WTC11 (cell line): ENCODE results near the gene ACSF3. TPM values are rescaled to one million over a fixed set of nuclear protein-coding genes. Genes with fewer than 3 reads are reported as not detected.

Experiments
- ATAC-seq: fragments of 200-7000 bp; cut with Tn5 transposase; 2 replicates; pipeline ENCODE4 v1.10.0; 2021; ENCODE audit warnings: mild to moderate bottlenecking, moderate library complexity
- CTCF ChIA-PET: fragments of 300-600 bp; sonication (Branson Sonifier 250); formaldehyde crosslinking; loops from one replicate; lab custom pipeline; 2021; ENCODE audit warnings: antibody characterized with exemption; lab: Charles Lee
- POLR2A ChIA-PET: fragments of 350-600 bp; sonication (Branson Sonifier 250); formaldehyde crosslinking; loops from one replicate; lab custom pipeline; 2021; ENCODE audit warnings: antibody characterized with exemption; lab: Charles Lee
- DNase-seq: peaks from one replicate; pipeline ENCODE4 v3.0.0; 2021; ENCODE audit warnings: low spot score
- H3K27ac Mint-ChIP-seq: 2 replicates; pipeline ENCODE4 v1.8.0; 2021; ENCODE audit warnings: mixed read lengths
- H3K27me3 Mint-ChIP-seq: 2 replicates; pipeline ENCODE4 v1.8.0; 2021; ENCODE audit warnings: low read depth, mild to moderate bottlenecking, moderate library complexity, mixed read lengths
- H3K36me3 Mint-ChIP-seq: 2 replicates; pipeline ENCODE4 v1.8.0; 2021; ENCODE audit warnings: mixed read lengths
- H3K4me1 Mint-ChIP-seq: 2 replicates; pipeline ENCODE4 v1.8.0; 2022; ENCODE audit warnings: mixed read lengths
- H3K4me3 Mint-ChIP-seq: 2 replicates; pipeline ENCODE4 v1.8.0; 2021; ENCODE audit warnings: mild to moderate bottlenecking, moderate library complexity, mixed read lengths
- H3K9me3 Mint-ChIP-seq: 2 replicates; pipeline ENCODE4 v1.8.0; 2021; ENCODE audit warnings: mixed read lengths
- ATF2 ChIP-seq: sonication (generic); formaldehyde crosslinking; IDR thresholded peaks from 2 replicates; pipeline ENCODE4 v1.8.1; 2022; ENCODE audit warnings: low read depth, missing genetic modification reagents, borderline replicate concordance
- E2F1 ChIP-seq: sonication (generic); formaldehyde crosslinking; IDR thresholded peaks from 2 replicates; pipeline ENCODE4 v1.8.0; 2022; ENCODE audit warnings: mild to moderate bottlenecking, missing genetic modification reagents
- ELF4 ChIP-seq: sonication (generic); formaldehyde crosslinking; IDR thresholded peaks from 2 replicates; pipeline ENCODE4 v1.8.1; 2022; ENCODE audit warnings: low read depth, mild to moderate bottlenecking, moderate library complexity, missing genetic modification reagents
- FOXK1 ChIP-seq: sonication (generic); formaldehyde crosslinking; IDR thresholded peaks from 2 replicates; pipeline ENCODE4 v1.8.0; 2022; ENCODE audit warnings: mild to moderate bottlenecking, moderate library complexity, missing genetic modification reagents
- FOXP1 ChIP-seq: sonication (generic); formaldehyde crosslinking; IDR thresholded peaks from 2 replicates; pipeline ENCODE4 v1.8.0; 2022; ENCODE audit warnings: missing genetic modification reagents, mild to moderate bottlenecking, moderate library complexity, borderline replicate concordance
- GRHL2 ChIP-seq: fragments of 250-450 bp; sonication (Bioruptor Pico); IDR thresholded peaks from 2 replicates; pipeline ENCODE4 v1.8.0; 2022; ENCODE audit warnings: mild to moderate bottlenecking, moderate library complexity; ENCODE audit not compliant: insufficient replicate concordance, severe bottlenecking
- MYBL2 ChIP-seq: sonication (generic); formaldehyde crosslinking; IDR thresholded peaks from 2 replicates; pipeline ENCODE4 v1.8.1; 2023; ENCODE audit warnings: mild to moderate bottlenecking, moderate library complexity, missing genetic modification reagents
- NFE2L1 ChIP-seq: sonication (generic); formaldehyde crosslinking; IDR thresholded peaks from 2 replicates; pipeline ENCODE4 v1.8.1; 2023; ENCODE audit warnings: missing genetic modification reagents
- RELA ChIP-seq: sonication (generic); formaldehyde crosslinking; IDR thresholded peaks from 2 replicates; pipeline ENCODE4 v1.8.1; 2022; ENCODE audit warnings: missing genetic modification reagents, mild to moderate bottlenecking, borderline replicate concordance
- SMAD3 ChIP-seq: sonication (generic); formaldehyde crosslinking; IDR thresholded peaks from 2 replicates; pipeline ENCODE4 v1.8.0; 2022; ENCODE audit warnings: missing genetic modification reagents, mild to moderate bottlenecking, borderline replicate concordance
- SMAD4 ChIP-seq: sonication (generic); formaldehyde crosslinking; IDR thresholded peaks from 2 replicates; pipeline ENCODE4 v1.8.0; 2022; ENCODE audit warnings: mild to moderate bottlenecking, missing genetic modification reagents
- SP1 ChIP-seq: sonication (generic); formaldehyde crosslinking; conservative IDR thresholded peaks from 2 replicates; pipeline ENCODE4 v1.8.1; 2022; ENCODE audit warnings: missing genetic modification reagents
- ZNF121 ChIP-seq: sonication (generic); formaldehyde crosslinking; IDR thresholded peaks from 2 replicates; pipeline ENCODE4 v1.8.0; 2023; ENCODE audit warnings: missing genetic modification reagents
- ZNF232 ChIP-seq: sonication (generic); formaldehyde crosslinking; IDR thresholded peaks from 2 replicates; pipeline ENCODE4 v1.8.0; 2022; ENCODE audit warnings: mild to moderate bottlenecking, missing genetic modification reagents
- ZNF263 ChIP-seq: sonication (generic); formaldehyde crosslinking; IDR thresholded peaks from 2 replicates; pipeline ENCODE4 v1.8.1; 2022; ENCODE audit warnings: low read depth, mild to moderate bottlenecking, moderate library complexity, missing genetic modification reagents
- ZNF281 ChIP-seq: sonication (generic); formaldehyde crosslinking; IDR thresholded peaks from 2 replicates; pipeline ENCODE4 v1.8.0; 2023; ENCODE audit warnings: mild to moderate bottlenecking, missing genetic modification reagents
- ZNF317 ChIP-seq: sonication (generic); formaldehyde crosslinking; IDR thresholded peaks from 2 replicates; pipeline ENCODE4 v1.8.1; 2023; ENCODE audit warnings: low read depth, mild to moderate bottlenecking, moderate library complexity, missing genetic modification reagents, borderline replicate concordance
- ZNF423 ChIP-seq: fragments of 250-450 bp; sonication (Bioruptor Pico); IDR thresholded peaks from 2 replicates; pipeline ENCODE4 v2.1.2; 2022; ENCODE audit warnings: mild to moderate bottlenecking, moderate library complexity
- ZNF532 ChIP-seq: fragments of 250-450 bp; sonication (Bioruptor Pico); IDR thresholded peaks from 2 replicates; pipeline ENCODE4 v1.9.0; 2021; ENCODE audit warnings: mild to moderate bottlenecking, borderline replicate concordance
- total RNA-seq: library from RNA; stranded (reverse); gene quantifications from 3 replicates; pipeline ENCODE4 v1.2.3, GENCODE V29; 2021

Gene ACSF3
- total RNA-seq, 1 experiment from 2014 or later = 22.9 TPM

GRCh38 chr16:89192956-89193575, 99.4 kb downstream of the ACSF3 start (continued):
- TF ChIP-seq ZNF232 (CRISPR knock-in tag) = no peak

GRCh38 chr16:89193576-89194293, 100.1 kb downstream of the ACSF3 start:
- DNase-seq = no peak
- H3K4me3 Mint-ChIP-seq = no peak overlapping the region
- ATAC-seq = peak; percentile 3

GRCh38 chr16:89194340-89195311, 101.0 kb downstream of the ACSF3 start:
- H3K9me3 Mint-ChIP-seq = no peaks in the 10 kb centered on the region
- H3K36me3 Mint-ChIP-seq = no peaks in the 10 kb centered on the region
- ChIA-PET CTCF (interaction anchor here (1.2 to 2.0 kb wide), 2 partner anchors 27 to 457 kb away, joined by 4 to 6 read pairs; no protein-coding TSS in a partner anchor), POLR2A (no interaction called here)
- H3K27me3 Mint-ChIP-seq = peaks cover 4% of the 10 kb centered on the region
- DNase-seq (no peak), ATAC-seq (no peak)
- H3K4me3 Mint-ChIP-seq = no peak overlapping the region
- no peak overlapping the region for H3K27ac Mint-ChIP-seq
- H3K4me1 Mint-ChIP-seq = no peaks in the 10 kb centered on the region
- TF ChIP-seq RELA (CRISPR knock-in tag) = no peak
- TF ChIP-seq NFE2L1 (CRISPR knock-in tag) = no peak
- TF ChIP-seq GRHL2 (CRISPR knock-in tag) = no peak
- no peak for TF ChIP-seq ZNF121 (CRISPR knock-in tag)
- TF ChIP-seq MYBL2 (CRISPR knock-in tag) = no peak
- TF ChIP-seq SMAD3 (CRISPR knock-in tag) = no peak
- no peak for TF ChIP-seq ZNF423 (CRISPR knock-in tag)
- no peak for TF ChIP-seq ELF4 (CRISPR knock-in tag)
- TF ChIP-seq ATF2 (CRISPR knock-in tag) = no peak
- TF ChIP-seq FOXP1 (CRISPR knock-in tag) = no peak
- no peak for TF ChIP-seq ZNF281 (CRISPR knock-in tag)
- no peak for TF ChIP-seq SMAD4 (CRISPR knock-in tag)
- TF ChIP-seq ZNF532 = no peak
- no peak for TF ChIP-seq SP1 (CRISPR knock-in tag)
- no peak for TF ChIP-seq ZNF263 (CRISPR knock-in tag)
- TF ChIP-seq FOXK1 (CRISPR knock-in tag) = no peak

More at GRCh38 chr16:89193576-89194293, 100.1 kb downstream of the ACSF3 start:
- TF ChIP-seq ZNF317 (CRISPR knock-in tag) = no peak
- TF ChIP-seq E2F1 (CRISPR knock-in tag) = no peak
- Mint-ChIP-seq H3K9me3 (no peaks in the 10 kb centered on the region), H3K4me1 (no peaks in the 10 kb centered on the region), H3K36me3 (no peaks in the 10 kb centered on the region), H3K27me3 (peaks cover 3% of the 10 kb centered on the region), H3K27ac (no peak overlapping the region)
- ChIA-PET POLR2A (interaction anchor here (0.5 to 1.2 kb wide), 2 partner anchors 11 to 23 kb away, joined by 3 to 6 read pairs; partner anchors contain the start of gene CDH15), CTCF (interaction anchor here (1.2 to 2.4 kb wide), 7 partner anchors 20 to 456 kb away, joined by 4 to 21 read pairs (median 9); partner anchors contain the start of gene CDH15)
